Endothelial cell of umbilical vein (primary cell): Measurements from ENCODE around the gene B3GNT8. TPM values are rescaled to one million over a fixed set of nuclear protein-coding genes. Genes with fewer than 3 reads are reported as not detected.

ENCODE experiments used
- BruUV-seq: library from RNA; stranded (reverse); fragments of 400-500 nt; replicated peaks from 2 replicates; lab custom pipeline; 2021; lab: Mats Ljungman, UMichigan
- CTCF ChIA-PET: fragments of 300-600, 350-600 bp; sonication (Branson Sonifier 250); formaldehyde crosslinking; loops from one replicate; lab custom pipeline; 2021; ENCODE audit warnings: antibody characterized with exemption, inconsistent platforms; lab: Charles Lee
- POLR2A ChIA-PET: fragments of 300-600, 350-600 bp; sonication (Branson Sonifier 250); formaldehyde crosslinking; loops from one replicate; lab custom pipeline; 2021; ENCODE audit warnings: antibody characterized with exemption, inconsistent platforms; lab: Charles Lee
- DNase-seq: peaks from one replicate; pipeline ENCODE4 v3.0.0-alpha.2; 2011; ENCODE audit warnings: low read depth, low spot score
- FAIRE-seq: peaks from 2 replicates; lab custom pipeline; 2011; peaks lifted over from hg19 to GRCh38; lab: Jason Lieb, UNC
- H2AFZ ChIP-seq: 2 replicates; pipeline ENCODE4 v1.6.0; 2012; ENCODE audit warnings: low read depth, low read length, control low read depth, inconsistent platforms
- H3K27ac ChIP-seq: 2 replicates; pipeline ENCODE4 v1.5.1; 2011; ENCODE audit warnings: low read depth, mild to moderate bottlenecking, control low read depth, low read length, moderate library complexity; ENCODE audit not compliant: insufficient read depth
- H3K27me3 ChIP-seq, 2 experiments: 2 replicates each; pipeline versions ENCODE4 v1.6.0 to v1.6.1; 2011; ENCODE audit warnings: low read length in 2 of 2, mixed read lengths in 1 of 2; ENCODE audit not compliant: control insufficient read depth in 2 of 2, insufficient read depth in 2 of 2
- H3K36me3 ChIP-seq, 2 experiments: 2 replicates in 1 of 2; 3 replicates in 1 of 2; pipeline ENCODE4 v1.5.1; 2011; ENCODE audit warnings: low read length in 2 of 2, mild to moderate bottlenecking in 1 of 2, moderate library complexity in 1 of 2; ENCODE audit not compliant: control insufficient read depth in 2 of 2, insufficient read depth in 2 of 2; ENCODE audit errors: extremely low read depth in 1 of 2
- H3K4me1 ChIP-seq: 3 replicates; pipeline ENCODE4 v1.5.1; 2011; ENCODE audit warnings: mild to moderate bottlenecking, low read length; ENCODE audit not compliant: control insufficient read depth, insufficient read depth; ENCODE audit errors: extremely low read depth
- H3K4me2 ChIP-seq: 2 replicates; pipeline ENCODE4 v1.6.1; 2011; ENCODE audit warnings: low read length, control low read depth, mixed read lengths; ENCODE audit not compliant: insufficient read depth
- H3K4me3 ChIP-seq, 3 experiments: fragments of 200-600 bp in 1 of 3; sonication (generic), shearing (Covaris generic) in 1 of 3; replicated peaks in 1 of 3; 2 replicates each; pipeline ENCODE4 v1.5.1; 2011 to 2016; ENCODE audit warnings: control low read depth in 3 of 3, low read length in 3 of 3, mild to moderate bottlenecking in 2 of 3, inconsistent platforms in 1 of 3, low read depth in 1 of 3, moderate library complexity in 1 of 3; ENCODE audit not compliant: insufficient read depth in 1 of 3
- H3K79me2 ChIP-seq: 2 replicates; pipeline ENCODE4 v1.6.0; 2012; ENCODE audit warnings: low read length, inconsistent platforms; ENCODE audit not compliant: control insufficient read depth, insufficient read depth
- H3K9ac ChIP-seq: replicated peaks from 2 replicates; pipeline ENCODE3; 2011; ENCODE audit warnings: low read length, control low read depth; ENCODE audit not compliant: insufficient read depth; ENCODE audit errors: extremely low read depth
- H3K9me1 ChIP-seq: replicated peaks from 3 replicates; pipeline ENCODE4 v1.6.0; 2011; ENCODE audit warnings: mild to moderate bottlenecking, low read length; ENCODE audit not compliant: control insufficient read depth, insufficient read depth; ENCODE audit errors: extremely low read depth
- H3K9me3 ChIP-seq: replicated peaks from 2 replicates; pipeline ENCODE4 v1.5.1; 2012; ENCODE audit warnings: low read length, inconsistent platforms; ENCODE audit not compliant: control insufficient read depth, insufficient read depth
- H4K20me1 ChIP-seq: replicated peaks from 2 replicates; pipeline ENCODE3; 2011; ENCODE audit warnings: mild to moderate bottlenecking, low read length; ENCODE audit not compliant: control insufficient read depth, insufficient read depth; ENCODE audit errors: extremely low read depth
- EZH2 ChIP-seq: IDR thresholded peaks from 2 replicates; pipeline ENCODE4 v1.6.1; 2012; ENCODE audit warnings: borderline replicate concordance, low read depth, mild to moderate bottlenecking, moderate library complexity, low read length, inconsistent platforms; ENCODE audit not compliant: severe bottlenecking
- FOS ChIP-seq: IDR thresholded peaks from 2 replicates; pipeline ENCODE4 v1.6.1; 2011; ENCODE audit warnings: mild to moderate bottlenecking, low read length, moderate library complexity, borderline replicate concordance; ENCODE audit not compliant: insufficient read depth
- GATA2 ChIP-seq: IDR thresholded peaks from 2 replicates; pipeline ENCODE4 v1.7.0; 2011; ENCODE audit warnings: low read depth, mild to moderate bottlenecking, moderate library complexity, mixed read lengths, low read length; ENCODE audit not compliant: insufficient read length, insufficient read depth
- JUN ChIP-seq: IDR thresholded peaks from 2 replicates; pipeline ENCODE4 v1.6.1; 2011; ENCODE audit warnings: borderline replicate concordance, low read depth; ENCODE audit not compliant: insufficient read length, insufficient read depth
- MYC ChIP-seq: IDR thresholded peaks from one replicate; pipeline ENCODE4 v1.6.1; 2011; ENCODE audit warnings: mild to moderate bottlenecking, low read depth, low read length
- POLR2A ChIP-seq: IDR thresholded peaks from 2 replicates; pipeline ENCODE4 v1.6.1; 2012; ENCODE audit warnings: low read depth, mild to moderate bottlenecking, control low read depth, low read length
- POLR2AphosphoS5 ChIP-seq: IDR thresholded peaks from 2 replicates; pipeline ENCODE4 v1.6.1; 2012; ENCODE audit warnings: low read depth, mild to moderate bottlenecking, control low read depth, low read length, moderate library complexity; ENCODE audit not compliant: insufficient read depth
- dilution Hi-C: fragments of 300-500 bp; cut with MboI; formaldehyde crosslinking; loops from one replicate; pipeline ENCODE4 v1.15.0; 2019; ENCODE audit warnings: low sequenced_read_pairs; ENCODE audit not compliant: extremely low pct_ligation_motif_present
- intact Hi-C: fragments of 100-400 bp; cut with micrococcal nuclease; formaldehyde crosslinking; loops from one replicate; pipeline ENCODE4 v1.10.0; 2022
- polyA plus RNA-seq, 4 experiments: library from polyadenylated mRNA; depleted of rRNA in 3 of 4; stranded (reverse) in 3 of 4; unstranded in 1 of 4; fragments of >200 nt; gene quantifications; 2 replicates each; pipeline versions ENCODE4 v1.2.1 to v1.2.3, GENCODE V29; 2011 to 2012; ENCODE audit warnings: missing spikeins in 1 of 4
- total RNA-seq: library from RNA; stranded (reverse); gene quantifications from 2 replicates; pipeline ENCODE4 v1.2.3, GENCODE V29; 2021
- TF ChIP-seq, protein P1 (sequence below), 2 donors: IDR thresholded peaks; 1 replicate in 1 of 2; 2 replicates in 1 of 2; pipeline ENCODE4 v1.5.1; 2011; ENCODE audit warnings: low read length in 2 of 2, mild to moderate bottlenecking in 2 of 2, moderate library complexity in 2 of 2, control low read depth in 1 of 2, inconsistent platforms in 1 of 2, low read depth in 1 of 2; ENCODE audit not compliant: insufficient read depth in 1 of 2; ENCODE audit errors: extremely low read depth in 1 of 2
- TF ChIP-seq, protein P2 (sequence below): IDR thresholded peaks from 2 replicates; pipeline ENCODE4 v1.6.1; 2011; ENCODE audit not compliant: insufficient read depth, insufficient read length

B3GNT8 gene
- total and polyA plus RNA-seq, 2 donors (not counting 3 experiments of a cell fraction or from before 2014, with no cell fraction given), result 3.6 to 7.6 TPM

DNA sequence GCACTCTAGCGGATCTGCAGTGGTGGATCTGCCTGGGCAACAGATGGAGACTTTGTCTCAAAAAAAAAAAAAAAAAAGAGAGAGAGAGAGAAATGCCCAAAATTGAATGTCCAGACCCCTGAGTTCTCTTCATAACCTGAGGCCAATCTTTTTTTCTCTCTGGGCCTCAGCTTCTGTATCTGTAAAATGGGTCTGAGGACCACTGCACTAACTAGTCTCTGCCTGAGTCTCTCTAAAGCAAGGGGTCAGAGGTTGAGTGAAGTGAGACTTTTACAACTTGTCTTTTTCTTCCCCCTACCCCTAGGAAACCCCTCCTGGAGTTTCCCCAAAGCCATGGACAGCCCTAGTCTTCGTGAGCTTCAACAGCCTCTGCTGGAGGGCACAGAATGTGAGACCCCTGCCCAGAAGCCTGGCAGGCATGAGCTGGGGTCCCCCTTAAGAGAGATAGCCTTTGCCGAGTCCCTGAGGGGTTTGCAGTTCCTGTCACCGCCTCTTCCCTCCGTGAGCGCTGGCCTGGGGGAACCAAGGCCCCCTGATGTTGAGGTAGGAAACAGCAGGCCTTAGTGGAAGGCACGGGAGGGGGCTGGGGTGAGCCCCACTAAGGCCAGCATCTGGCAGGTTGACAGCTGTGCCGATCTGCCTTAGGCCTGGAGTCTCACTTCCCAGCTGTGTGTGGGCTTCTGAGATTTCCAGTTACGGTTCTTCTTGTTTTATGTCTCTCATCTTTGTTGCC, 49.0 kb downstream of the B3GNT8 start:
- dilution Hi-C loops, result no loop called here
- intact Hi-C loops, result loop anchor here (2.0 kb wide), 1 partner anchor 19 kb away; the partner anchor contains the start of genes BCKDHA and EXOSC5
- no peak overlapping the region for H3K4me2 ChIP-seq
- H3K9me1 ChIP-seq, result no peaks in the 10 kb centered on the region
- ChIA-PET POLR2A (no interaction called here), CTCF (interaction anchor here (0.7 to 2.7 kb wide), 6 partner anchors 10 to 168 kb away, joined by 3 to 7 read pairs (median 3); partner anchors contain the start of gene DMAC2)
- H3K4me1 ChIP-seq, result peaks cover 8% of the 10 kb centered on the region
- FAIRE-seq (no peak), DNase-seq (no peak)
- H3K79me2 ChIP-seq, result peaks cover 2% of the 10 kb centered on the region
- no peak overlapping the region for H3K9ac ChIP-seq
- H4K20me1 ChIP-seq, result no peaks in the 10 kb centered on the region
- no peaks in the 10 kb centered on the region for H3K27me3 ChIP-seq
- no peaks in the 10 kb centered on the region for H3K9me3 ChIP-seq
- BruUV-seq, result no TSS peak
- no peaks in the 10 kb centered on the region for H3K36me3 ChIP-seq
- H3K27ac ChIP-seq, result no peak overlapping the region
- H2AFZ ChIP-seq, result no peak overlapping the region
- H3K4me3 ChIP-seq, result no peak overlapping the region
- no peak for TF ChIP-seq EZH2
- TF ChIP-seq, protein P1, sequence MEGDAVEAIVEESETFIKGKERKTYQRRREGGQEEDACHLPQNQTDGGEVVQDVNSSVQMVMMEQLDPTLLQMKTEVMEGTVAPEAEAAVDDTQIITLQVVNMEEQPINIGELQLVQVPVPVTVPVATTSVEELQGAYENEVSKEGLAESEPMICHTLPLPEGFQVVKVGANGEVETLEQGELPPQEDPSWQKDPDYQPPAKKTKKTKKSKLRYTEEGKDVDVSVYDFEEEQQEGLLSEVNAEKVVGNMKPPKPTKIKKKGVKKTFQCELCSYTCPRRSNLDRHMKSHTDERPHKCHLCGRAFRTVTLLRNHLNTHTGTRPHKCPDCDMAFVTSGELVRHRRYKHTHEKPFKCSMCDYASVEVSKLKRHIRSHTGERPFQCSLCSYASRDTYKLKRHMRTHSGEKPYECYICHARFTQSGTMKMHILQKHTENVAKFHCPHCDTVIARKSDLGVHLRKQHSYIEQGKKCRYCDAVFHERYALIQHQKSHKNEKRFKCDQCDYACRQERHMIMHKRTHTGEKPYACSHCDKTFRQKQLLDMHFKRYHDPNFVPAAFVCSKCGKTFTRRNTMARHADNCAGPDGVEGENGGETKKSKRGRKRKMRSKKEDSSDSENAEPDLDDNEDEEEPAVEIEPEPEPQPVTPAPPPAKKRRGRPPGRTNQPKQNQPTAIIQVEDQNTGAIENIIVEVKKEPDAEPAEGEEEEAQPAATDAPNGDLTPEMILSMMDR (IDR thresholded peaks at IDR 0.05; ENCODE audit: extremely low read depth in 1 of 2, insufficient read depth in 1 of 2, low read depth in 1 of 2, low read length in 2 of 2), result peak in 1 of 2 donors; percentile 2

DNA sequence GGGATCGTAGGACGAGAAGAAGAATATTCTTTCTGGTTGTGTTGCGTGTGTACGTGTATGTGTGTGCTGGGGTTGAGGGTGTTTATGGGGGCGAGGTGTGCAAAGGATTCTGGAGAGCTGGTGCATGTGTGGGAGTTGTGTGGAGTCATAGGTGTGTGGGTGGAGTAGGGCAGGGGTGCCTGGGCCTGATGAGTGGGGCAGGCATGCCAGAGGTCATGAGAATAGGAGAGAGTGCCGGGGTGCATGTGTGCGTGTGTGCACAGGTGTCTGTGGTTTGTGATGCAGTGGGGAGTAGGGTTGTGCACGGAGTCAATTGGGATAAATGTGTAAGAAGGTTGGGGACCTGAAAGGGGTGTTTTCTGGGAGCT, 50.2 kb downstream of the B3GNT8 start:
- H3K9me1 ChIP-seq, result no peaks in the 10 kb centered on the region
- TF ChIP-seq JUN (no peak), FOS (no peak), EZH2 (no peak), GATA2 (no peak), MYC (no peak), POLR2A (no peak), POLR2AphosphoS5 (no peak)
- TF ChIP-seq, protein P2, sequence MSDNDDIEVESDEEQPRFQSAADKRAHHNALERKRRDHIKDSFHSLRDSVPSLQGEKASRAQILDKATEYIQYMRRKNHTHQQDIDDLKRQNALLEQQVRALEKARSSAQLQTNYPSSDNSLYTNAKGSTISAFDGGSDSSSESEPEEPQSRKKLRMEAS, result no peak
- TF ChIP-seq, protein P1 (IDR thresholded peaks at IDR 0.05; ENCODE audit: extremely low read depth in 1 of 2, insufficient read depth in 1 of 2, low read depth in 1 of 2, low read length in 2 of 2), result no peak
- peaks cover 3% of the 10 kb centered on the region for H3K79me2 ChIP-seq
- H3K4me2 ChIP-seq, result peak overlapping the region; percentile 82
- H2AFZ ChIP-seq, result peak overlapping the region; percentile 82
- no peaks in the 10 kb centered on the region for H4K20me1 ChIP-seq
- intact Hi-C loops, result no loop called here
- H3K4me3 ChIP-seq, result peak overlapping the region in 2 of 3 experiments; percentile 31 to 69
- DNase-seq (no peak), FAIRE-seq (no peak)
- BruUV-seq, result no TSS peak
- dilution Hi-C loops, result no loop called here
- H3K9ac ChIP-seq, result no peak overlapping the region
- no peak overlapping the region for H3K27ac ChIP-seq
- POLR2A ChIA-PET, result no interaction called here
- peaks cover 8% of the 10 kb centered on the region for H3K4me1 ChIP-seq
- H3K9me3 ChIP-seq, result no peaks in the 10 kb centered on the region
- H3K36me3 ChIP-seq, result no peaks in the 10 kb centered on the region
- CTCF ChIA-PET, result interaction anchor here (1.2 to 2.7 kb wide), 2 partner anchors 9 to 62 kb away, joined by 3 to 7 read pairs; partner anchors contain the start of gene DMAC2
- no peaks in the 10 kb centered on the region for H3K27me3 ChIP-seq
